ENCODE results near the gene BTK. TPM values are rescaled to one million over a fixed set of nuclear protein-coding genes. Genes with fewer than 3 reads are reported as not detected.

BTK gene
- total and polyA plus RNA-seq, 9 of the 15 experiments (the other 6 are each of a cell fraction or from before 2014, with no cell fraction given) = 14.9 to 93.4 (median 65.2) TPM

- TF ChIP-seq ELK3 (CRISPR knock-in tag; IDR thresholded peaks at IDR 0.05) = no peak
- no peak for TF ChIP-seq ZBED1 (IDR thresholded peaks at IDR 0.05)
- TF ChIP-seq E4F1 (CRISPR knock-in tag; IDR thresholded peaks at IDR 0.05; ENCODE audit: borderline replicate concordance) = no peak
- TF ChIP-seq SMAD3 (CRISPR knock-in tag; conservative IDR thresholded peaks at IDR 0.05) = no peak
- no peak for TF ChIP-seq SP1 (CRISPR knock-in tag; IDR thresholded peaks at IDR 0.05)
- TF ChIP-seq MAFK (IDR thresholded peaks at IDR 0.05; ENCODE audit: low read length) = no peak
- TF ChIP-seq ZNF217 (CRISPR knock-in tag; IDR thresholded peaks at IDR 0.05) = no peak
- TF ChIP-seq MTA3 (IDR thresholded peaks at IDR 0.05; ENCODE audit: borderline replicate concordance) = no peak
These were observed 23.9 kb downstream of the BTK start (continued) for GRCh38 chrX:101362116-101362515.

GRCh38 chrX:101360390-101360789, 25.6 kb downstream of the BTK start:
- H3K27ac ChIP-seq (ENCODE audit: extremely low read depth, low read depth, low read length) = no peak overlapping the region
- H3K36me3 ChIP-seq (ENCODE audit: control insufficient read depth, insufficient read depth, low read length) = peaks cover 64% of the 10 kb centered on the region; the same call in 2 of the 3 replicates
- no peaks in the 10 kb centered on the region for H3K9me1 ChIP-seq (ENCODE audit: control insufficient read depth, insufficient read depth, low read length)
- 63% methylated on average over 7 of the region's 7 CpGs for WGBS (ENCODE audit: insufficient coverage, low coverage, missing lambda C conversion rate)
- no peaks in the 10 kb centered on the region for H3K27me3 ChIP-seq (ENCODE audit: control insufficient read depth in 2 of 2, insufficient read depth in 2 of 2, low read length in 2 of 2)
- H3K9ac ChIP-seq (ENCODE audit: insufficient read depth in 1 of 2, low read depth in 2 of 2, low read length in 2 of 2) = no peak overlapping the region
- peaks cover 0 to 4% of the 10 kb centered on the region in 2 experiments; a peak in 3 of 5 replicates for H3K4me1 ChIP-seq (replicated peaks in 1 of 2; ENCODE audit: control insufficient read depth in 2 of 2, insufficient read depth in 2 of 2, low read length in 2 of 2)
- no peak overlapping the region for H3K4me2 ChIP-seq (ENCODE audit: insufficient read depth, low read length)
- no peak for TF ChIP-seq POLR2AphosphoS2 (IDR thresholded peaks at IDR 0.05; ENCODE audit: low read length)
- no peak for TF ChIP-seq ZNF699 (CRISPR knock-in tag; IDR thresholded peaks at IDR 0.05; ENCODE audit: insufficient replicate concordance)
- no peak for TF ChIP-seq ZNF165 (CRISPR knock-in tag; IDR thresholded peaks at IDR 0.05; ENCODE audit: borderline replicate concordance)
- TF ChIP-seq TOE1 (IDR thresholded peaks at IDR 0.05; ENCODE audit: borderline replicate concordance) = no peak
- no peak for TF ChIP-seq TOE1 (CRISPR knock-in tag; IDR thresholded peaks at IDR 0.05; ENCODE audit: borderline replicate concordance, low read depth)
- no peak for TF ChIP-seq CCAR2 (IDR thresholded peaks at IDR 0.05; ENCODE audit: low read depth, low read length)
- TF ChIP-seq KLF16 (IDR thresholded peaks at IDR 0.05) = no peak
- no peak for TF ChIP-seq GTF2F1 (IDR thresholded peaks at IDR 0.05; ENCODE audit: low read depth, low read length)
- no peak for TF ChIP-seq ZNF445 (CRISPR knock-in tag; IDR thresholded peaks at IDR 0.05; ENCODE audit: low read depth)
- TF ChIP-seq PHTF2 (CRISPR knock-in tag; IDR thresholded peaks at IDR 0.05) = no peak
- no peaks in the 10 kb centered on the region for H3K9me3 ChIP-seq (replicated peaks; ENCODE audit: control insufficient read depth, insufficient read depth, low read depth, low read length)
- no peaks in the 10 kb centered on the region for H4K20me1 ChIP-seq (replicated peaks; ENCODE audit: control insufficient read depth, insufficient read depth, low read length)
- ChIA-PET CTCF (ENCODE audit: low intra/inter-chr PET ratio) (no interaction called here), POLR2A (interaction anchor here (1.7 kb wide), 1 partner anchor 12 kb away, joined by 3 read pairs; the partner anchor contains the start of gene TIMM8A)
- H3K79me2 ChIP-seq (ENCODE audit: control insufficient read depth, insufficient read depth, low read length) = no peaks in the 10 kb centered on the region
- DNase-seq (ENCODE audit: extremely low read depth in 1 of 4, low spot score in 3 of 4) = no peak
- ATAC-seq = no peak
- no peak for FAIRE-seq
- no peak overlapping the region for H2AFZ ChIP-seq (ENCODE audit: low read depth, low read length)
- in situ Hi-C loops (cut with MboI) = no loop called here
- intact Hi-C loops (cut with micrococcal nuclease) = no loop called here
- no peak overlapping the region for H3K4me3 ChIP-seq
- BruUV-seq (replicated peaks) = no TSS peak
